Mesendoderm (in vitro differentiated cells): ENCODE results near the gene FAM117A.

ENCODE experiments used
- DNase-seq: peaks from one replicate; pipeline ENCODE4 v3.0.0; 2013
- H2AK5ac ChIP-seq: 2 replicates; pipeline ENCODE4 v1.6.1; 2013; ENCODE audit warnings: low read length, inconsistent platforms
- H2BK120ac ChIP-seq: 2 replicates; pipeline ENCODE4 v1.6.1; 2013; ENCODE audit warnings: low read depth, mild to moderate bottlenecking, low read length, moderate library complexity, mixed read lengths
- H2BK15ac ChIP-seq: replicated peaks from 2 replicates; pipeline ENCODE4 v1.6.1; 2013; ENCODE audit warnings: low read depth, mild to moderate bottlenecking, moderate library complexity
- H2BK5ac ChIP-seq: 2 replicates; pipeline ENCODE4 v1.6.1; 2013; ENCODE audit warnings: low read length, inconsistent platforms
- H3K18ac ChIP-seq: 2 replicates; pipeline ENCODE4 v1.6.1; 2013; ENCODE audit warnings: mild to moderate bottlenecking, low read length, mixed read lengths
- H3K23ac ChIP-seq: one replicate; pipeline ENCODE4 v1.6.1; 2013; ENCODE audit warnings: low read length
- H3K27ac ChIP-seq: 2 replicates; pipeline ENCODE4 v1.5.1; 2013; ENCODE audit warnings: low read depth, mild to moderate bottlenecking, inconsistent platforms, low read length, moderate library complexity
- H3K27me3 ChIP-seq: 2 replicates; pipeline ENCODE4 v1.6.1; 2013; ENCODE audit warnings: low read length, control low read depth, mild to moderate bottlenecking, inconsistent platforms; ENCODE audit not compliant: insufficient read depth, poor library complexity
- H3K36me3 ChIP-seq: 2 replicates; pipeline ENCODE4 v1.6.1; 2013; ENCODE audit warnings: low read length, inconsistent platforms; ENCODE audit not compliant: control insufficient read depth, insufficient read depth
- H3K4ac ChIP-seq: one replicate; pipeline ENCODE4 v1.6.1; 2013; ENCODE audit warnings: low read depth, mild to moderate bottlenecking, low read length, moderate library complexity
- H3K4me1 ChIP-seq: 2 replicates; pipeline ENCODE4 v1.6.1; 2013; ENCODE audit warnings: low read depth, low read length, inconsistent platforms; ENCODE audit not compliant: control insufficient read depth
- H3K4me2 ChIP-seq: 2 replicates; pipeline ENCODE4 v1.6.1; 2013; ENCODE audit warnings: low read length
- H3K4me3 ChIP-seq: 2 replicates; pipeline ENCODE4 v1.5.1; 2013; ENCODE audit warnings: mild to moderate bottlenecking, low read length
- H3K56ac ChIP-seq: one replicate; pipeline ENCODE4 v1.6.1; 2013; ENCODE audit warnings: low read length
- H3K79me1 ChIP-seq: 2 replicates; pipeline ENCODE4 v1.6.1; 2013; ENCODE audit warnings: low read length, inconsistent platforms
- H3K79me2 ChIP-seq: 2 replicates; pipeline ENCODE4 v1.6.1; 2013; ENCODE audit warnings: mild to moderate bottlenecking, low read length; ENCODE audit not compliant: control insufficient read depth, insufficient read depth
- H3K9ac ChIP-seq: 2 replicates; pipeline ENCODE4 v1.6.1; 2013; ENCODE audit warnings: low read length, inconsistent platforms
- H4K5ac ChIP-seq: one replicate; pipeline ENCODE4 v1.6.1; 2013; ENCODE audit warnings: low read length
- H4K8ac ChIP-seq: one replicate; pipeline ENCODE4 v1.6.1; 2013; ENCODE audit warnings: low read depth, mild to moderate bottlenecking, control low read depth, low read length, moderate library complexity
- WGBS: extraction: QIAGEN DNeasy Blood & Tissue Kit; methylation state at CpG from one replicate; pipeline ENCODE4 v1.1.7; 2013; ENCODE audit warnings: low lambda C conversion rate, missing lambda C conversion rate; ENCODE audit not compliant: insufficient coverage; ENCODE audit errors: extremely low coverage; 5-methylcytosine and 5-hydroxymethylcytosine counted together

FAM117A gene

DNA sequence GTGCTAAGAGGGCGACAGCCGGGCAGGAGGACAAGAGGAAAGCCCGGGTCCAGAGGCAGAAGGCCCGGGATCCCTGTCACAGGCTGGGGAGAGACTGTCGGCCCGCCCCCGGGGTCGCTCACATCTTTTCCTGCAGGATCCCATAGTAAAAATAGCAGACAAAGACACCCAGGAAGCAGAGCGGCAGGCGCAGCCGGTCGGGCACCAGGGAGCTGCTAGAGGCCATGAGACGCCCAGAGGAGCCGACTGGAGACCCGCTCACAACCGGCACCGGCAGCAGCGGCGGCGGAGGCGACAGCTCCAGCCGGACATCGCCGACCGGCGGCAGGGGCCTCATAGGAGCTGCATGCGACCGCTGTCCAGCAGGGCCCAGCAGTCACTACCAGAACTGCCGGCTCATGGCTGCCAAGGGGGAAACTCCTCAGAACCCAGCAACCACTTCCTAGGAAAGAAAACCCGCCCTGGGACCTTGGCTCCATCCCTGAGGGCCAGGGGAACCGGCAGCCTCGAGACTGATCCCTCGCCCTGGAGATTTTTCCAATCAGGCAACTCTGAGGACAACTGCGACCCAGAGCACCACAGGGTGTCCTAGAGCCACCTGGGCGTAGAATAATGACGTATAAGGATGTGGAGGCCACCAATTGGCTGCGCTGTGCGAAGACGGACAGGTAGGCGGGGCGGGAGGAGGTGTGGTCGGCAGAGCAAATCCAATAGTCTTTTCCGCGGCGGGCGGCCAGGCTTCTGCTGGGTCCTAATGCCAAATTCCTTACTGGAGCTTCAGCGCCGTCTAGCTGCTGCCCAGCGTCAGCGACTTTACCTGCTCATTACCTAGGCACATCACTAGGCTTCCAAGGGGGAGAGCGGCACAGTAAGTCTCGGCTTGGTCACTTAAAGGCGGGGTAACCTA is 56.1 kb downstream of the FAM117A start, which contains the start of gene SLC35B1:
Gene SLC35B1 (minus strand): TSS at position 357 of the 907 bp plus-strand sequence. CDS start 131 bp downstream, at position 226.
- peak within 1 kb of the TSS; percentile 97 for H3K4me3 ChIP-seq
- peak; percentile 99 for DNase-seq
- H3K79me1 ChIP-seq = peaks cover 12% of the 10 kb centered on the region
- H3K9ac ChIP-seq = peak within 1 kb of the TSS; percentile 92
- H2BK120ac ChIP-seq = no peak within 1 kb of the TSS
- peak within 1 kb of the TSS; percentile 92 for H3K56ac ChIP-seq
- peak within 1 kb of the TSS; percentile 98 for H3K4me2 ChIP-seq
- H2BK15ac ChIP-seq = no peak within 1 kb of the TSS
- H2AK5ac ChIP-seq = no peak within 1 kb of the TSS
- no peak within 1 kb of the TSS for H2BK5ac ChIP-seq
- H3K27me3 ChIP-seq = no peaks in the 10 kb centered on the region
- no peak within 1 kb of the TSS for H4K5ac ChIP-seq
- H3K23ac ChIP-seq = no peak within 1 kb of the TSS
- peak within 1 kb of the TSS; percentile 65 for H3K27ac ChIP-seq
- peak within 1 kb of the TSS; percentile 96 for H4K8ac ChIP-seq
- peaks cover 10% of the 10 kb centered on the region for H3K36me3 ChIP-seq
- H3K4me1 ChIP-seq = peaks cover 2% of the 10 kb centered on the region
- H3K79me2 ChIP-seq = peaks cover 9% of the 10 kb centered on the region
- H3K18ac ChIP-seq = peak within 1 kb of the TSS; percentile 76
- no peak within 1 kb of the TSS for H3K4ac ChIP-seq
- no CpG with 5 or more reads among the region's 53 CpGs for WGBS

DNA sequence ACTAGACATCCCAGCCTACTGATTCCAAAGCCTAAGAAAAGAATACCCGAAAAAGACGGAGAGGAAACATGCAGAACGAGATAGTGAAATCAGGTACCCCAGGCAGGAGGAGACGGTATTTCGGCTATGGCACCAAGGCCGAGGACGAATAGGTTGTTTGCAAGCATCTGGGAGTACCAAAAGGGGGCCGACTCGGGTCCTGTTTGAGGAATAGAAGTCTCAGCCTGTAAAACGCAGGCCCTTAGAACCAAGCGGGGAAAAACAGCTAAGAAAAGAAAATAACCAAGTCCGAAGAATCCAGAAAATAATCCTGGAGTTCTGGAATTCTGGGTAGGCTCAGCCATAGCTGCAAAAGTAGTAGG is 56.7 kb downstream of the FAM117A start:
- peak overlapping the region; percentile 92 for H3K9ac ChIP-seq
- H3K4ac ChIP-seq = no peak overlapping the region
- H3K4me1 ChIP-seq = peaks cover 2% of the 10 kb centered on the region
- H3K79me2 ChIP-seq = peaks cover 9% of the 10 kb centered on the region
- peaks cover 12% of the 10 kb centered on the region for H3K36me3 ChIP-seq
- H2BK5ac ChIP-seq = no peak overlapping the region
- no peaks in the 10 kb centered on the region for H3K27me3 ChIP-seq
- DNase-seq = peak; percentile 34
- no peak overlapping the region for H3K18ac ChIP-seq
- H2BK15ac ChIP-seq = no peak overlapping the region
- H3K23ac ChIP-seq = no peak overlapping the region
- H3K4me3 ChIP-seq = peak overlapping the region; percentile 97
- H3K56ac ChIP-seq = peak overlapping the region; percentile 92
- H2AK5ac ChIP-seq = no peak overlapping the region
- peaks cover 12% of the 10 kb centered on the region for H3K79me1 ChIP-seq
- H3K4me2 ChIP-seq = peak overlapping the region; percentile 98
- no CpG with 5 or more reads among the region's 12 CpGs for WGBS
- H3K27ac ChIP-seq = peak overlapping the region; percentile 65
- H4K8ac ChIP-seq = peak overlapping the region; percentile 96
- H2BK120ac ChIP-seq = no peak overlapping the region
- no peak overlapping the region for H4K5ac ChIP-seq

- Histone ChIP-seq H3K56ac (no peak overlapping the region), H3K18ac (no peak overlapping the region), H2AK5ac (no peak overlapping the region), H3K36me3 (peaks cover 15% of the 10 kb centered on the region), H3K4me2 (no peak overlapping the region), H3K27ac (no peak overlapping the region), H3K27me3 (no peaks in the 10 kb centered on the region), H3K79me1 (peaks cover 12% of the 10 kb centered on the region), H4K8ac (no peak overlapping the region), H3K4ac (no peak overlapping the region), H4K5ac (no peak overlapping the region), H3K4me3 (no peak overlapping the region), H3K4me1 (peaks cover 2% of the 10 kb centered on the region), H3K79me2 (peaks cover 9% of the 10 kb centered on the region), H2BK5ac (no peak overlapping the region), H3K23ac (no peak overlapping the region), H2BK15ac (no peak overlapping the region), H2BK120ac (no peak overlapping the region), H3K9ac (no peak overlapping the region)
- no peak for DNase-seq
These were observed 58.7 kb downstream of the FAM117A start for GRCh38 chr17:49705254-49705653.

DNA sequence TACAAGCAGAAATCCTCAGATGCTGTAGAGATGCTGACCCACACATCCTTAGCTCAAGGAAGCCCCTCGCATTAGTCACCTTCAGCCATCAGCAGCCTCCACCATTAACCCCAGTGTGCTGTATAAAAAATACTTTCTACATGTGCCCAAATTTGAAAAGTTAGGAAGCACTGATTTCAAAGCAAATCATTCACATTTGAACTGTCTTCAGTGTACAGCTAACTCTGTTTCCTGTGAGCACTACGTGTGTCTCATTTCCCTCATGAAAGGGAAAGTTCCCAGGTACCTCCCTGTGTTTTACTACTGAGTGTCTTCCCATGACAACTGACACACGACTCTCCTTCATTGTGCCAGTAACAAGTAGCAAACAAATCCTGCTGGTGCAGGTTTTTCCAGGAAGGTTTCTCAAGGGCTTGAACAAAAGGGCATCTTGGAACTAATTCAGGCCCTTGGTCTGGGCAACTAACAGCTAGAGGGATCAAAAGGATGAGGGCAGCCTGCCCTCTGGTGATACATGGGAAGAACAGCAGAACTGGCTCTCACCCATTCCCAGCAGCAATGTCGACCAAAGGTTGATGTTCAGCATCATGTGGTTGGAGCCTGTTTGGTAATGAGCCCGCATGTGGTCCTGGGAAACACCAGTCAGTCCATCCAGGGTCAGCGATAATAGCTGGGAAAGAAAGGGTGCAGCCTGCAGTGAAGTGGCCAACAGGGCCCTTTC is 60.2 kb downstream of the FAM117A start:
- peaks cover 16% of the 10 kb centered on the region for H3K36me3 ChIP-seq
- no peak overlapping the region for H2BK15ac ChIP-seq
- H3K56ac ChIP-seq = no peak overlapping the region
- no peak overlapping the region for H3K9ac ChIP-seq
- no peak overlapping the region for H4K5ac ChIP-seq
- no peak overlapping the region for H3K23ac ChIP-seq
- DNase-seq = peak; percentile 77
- no peak overlapping the region for H3K4me3 ChIP-seq
- no peak overlapping the region for H2BK120ac ChIP-seq
- H3K79me2 ChIP-seq = peaks cover 9% of the 10 kb centered on the region
- peaks cover 2% of the 10 kb centered on the region for H3K4me1 ChIP-seq
- H3K18ac ChIP-seq = no peak overlapping the region
- no peaks in the 10 kb centered on the region for H3K27me3 ChIP-seq
- H2BK5ac ChIP-seq = no peak overlapping the region
- H3K27ac ChIP-seq = no peak overlapping the region
- no peak overlapping the region for H3K4me2 ChIP-seq
- no CpG with 5 or more reads among the region's 6 CpGs for WGBS
- H4K8ac ChIP-seq = no peak overlapping the region
- no peak overlapping the region for H3K4ac ChIP-seq
- H2AK5ac ChIP-seq = no peak overlapping the region
- peaks cover 12% of the 10 kb centered on the region for H3K79me1 ChIP-seq

DNA sequence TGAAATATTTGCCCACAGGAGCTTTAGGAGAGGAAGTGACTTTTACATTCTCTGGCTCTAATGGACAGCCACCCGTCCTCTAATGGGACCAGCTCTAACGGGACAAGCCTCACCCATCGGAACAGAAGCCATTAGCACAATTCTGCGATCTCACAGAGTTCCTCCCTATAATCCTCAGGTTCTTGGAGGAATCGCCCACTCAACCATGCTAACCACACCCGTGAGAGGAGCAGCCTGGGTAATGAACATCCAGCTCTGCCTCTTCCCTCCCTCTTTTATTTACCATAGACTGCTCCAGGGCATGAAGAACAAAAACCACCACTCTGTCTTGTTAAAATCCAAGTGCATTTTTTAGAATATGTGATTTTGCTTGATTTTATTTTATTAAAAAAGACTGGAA is 63.0 kb downstream of the FAM117A start:
- Histone ChIP-seq H4K5ac (no peak overlapping the region), H2BK120ac (no peak overlapping the region), H3K18ac (no peak overlapping the region), H4K8ac (no peak overlapping the region), H3K4me3 (no peak overlapping the region), H3K27ac (no peak overlapping the region), H3K79me1 (peaks cover 3% of the 10 kb centered on the region), H2AK5ac (no peak overlapping the region), H3K4ac (no peak overlapping the region), H3K27me3 (no peaks in the 10 kb centered on the region), H3K79me2 (no peaks in the 10 kb centered on the region), H2BK5ac (no peak overlapping the region), H3K56ac (no peak overlapping the region), H3K36me3 (peaks cover 16% of the 10 kb centered on the region), H2BK15ac (no peak overlapping the region), H3K9ac (no peak overlapping the region), H3K23ac (no peak overlapping the region), H3K4me2 (no peak overlapping the region), H3K4me1 (no peaks in the 10 kb centered on the region)
- WGBS = no CpG with 5 or more reads among the region's 6 CpGs
- no peak for DNase-seq
